WERI-Rb-1 (cell line): Measurements from ENCODE around the gene CIITA.

ENCODE experiments used
- DNase-seq: peaks from one replicate; pipeline ENCODE4 v3.0.0-alpha.2; 2020
- H3K27ac ChIP-seq: fragments of 250-450 bp; sonication (Bioruptor Pico); 2 replicates; pipeline ENCODE4 v1.5.1; 2020; ENCODE audit warnings: mild to moderate bottlenecking, moderate library complexity
- H3K27me3 ChIP-seq: fragments of 250-450 bp; sonication (Bioruptor Pico); 2 replicates; pipeline ENCODE4 v1.5.1; 2021; ENCODE audit warnings: mild to moderate bottlenecking, low read depth, moderate library complexity; ENCODE audit not compliant: insufficient read depth, severe bottlenecking
- H3K36me3 ChIP-seq: fragments of 250-450 bp; sonication (Bioruptor Pico); 2 replicates; pipeline ENCODE4 v1.5.1; 2020; ENCODE audit warnings: mild to moderate bottlenecking, moderate library complexity
- H3K4me3 ChIP-seq: 2 replicates; pipeline ENCODE4 v1.5.1; 2011; ENCODE audit warnings: low read depth, mild to moderate bottlenecking, control low read depth, low read length
- H3K9me3 ChIP-seq: fragments of 250-450 bp; sonication (Bioruptor Pico); 2 replicates; pipeline ENCODE4 v1.5.1; 2021; ENCODE audit warnings: mild to moderate bottlenecking, moderate library complexity; ENCODE audit not compliant: severe bottlenecking
- CTCF ChIP-seq: IDR thresholded peaks from 2 replicates; pipeline ENCODE4 v1.5.1; 2011; ENCODE audit warnings: low read depth, mild to moderate bottlenecking, control low read depth, inconsistent platforms, low read length

Gene CIITA

GRCh38 chr16:10976634-10977033 is 99.6 kb downstream of the CIITA start:
- peak; percentile 13 for DNase-seq

GRCh38 chr16:10978124-10978523 is 101.1 kb downstream of the CIITA start:
- Histone ChIP-seq H3K9me3 (no peaks in the 10 kb centered on the region), H3K4me3 (no peak overlapping the region), H3K27ac (no peak overlapping the region), H3K27me3 (no peaks in the 10 kb centered on the region), H3K36me3 (peaks cover 25% of the 10 kb centered on the region)
- no peak for TF ChIP-seq CTCF
- DNase-seq: no peak

More at GRCh38 chr16:10976634-10977033, 99.6 kb downstream of the CIITA start:
- Histone ChIP-seq H3K9me3 (no peaks in the 10 kb centered on the region), H3K27me3 (no peaks in the 10 kb centered on the region), H3K4me3 (no peak overlapping the region), H3K27ac (no peak overlapping the region), H3K36me3 (peaks cover 38% of the 10 kb centered on the region)
- TF ChIP-seq CTCF: no peak

GRCh38 chr16:10978871-10979446 is 102.0 kb downstream of the CIITA start:
- TF ChIP-seq CTCF: no peak
- no peaks in the 10 kb centered on the region for H3K27me3 ChIP-seq
- H3K36me3 ChIP-seq: peaks cover 22% of the 10 kb centered on the region
- H3K27ac ChIP-seq: no peak overlapping the region
- H3K9me3 ChIP-seq: no peaks in the 10 kb centered on the region
- no peak for DNase-seq
- no peak overlapping the region for H3K4me3 ChIP-seq

- H3K27me3 ChIP-seq: no peaks in the 10 kb centered on the region
- no peak overlapping the region for H3K4me3 ChIP-seq
- H3K36me3 ChIP-seq: peaks cover 17% of the 10 kb centered on the region
- no peak overlapping the region for H3K27ac ChIP-seq
- no peak for DNase-seq
- TF ChIP-seq CTCF: no peak
- no peaks in the 10 kb centered on the region for H3K9me3 ChIP-seq
These were observed 103.0 kb downstream of the CIITA start for GRCh38 chr16:10979717-10980601.

GRCh38 chr16:10980813-10981212 is 103.8 kb downstream of the CIITA start:
- Histone ChIP-seq H3K27ac (no peak overlapping the region), H3K36me3 (peaks cover 17% of the 10 kb centered on the region), H3K9me3 (no peaks in the 10 kb centered on the region), H3K27me3 (no peaks in the 10 kb centered on the region), H3K4me3 (no peak overlapping the region)
- TF ChIP-seq CTCF: no peak
- no peak for DNase-seq
